A673 (cell line): ENCODE measurements around the gene DGKK. TPM values are rescaled to one million over a fixed set of nuclear protein-coding genes. Genes with fewer than 3 reads are reported as not detected.
A peak's percentile ranks its signal among the peaks of the same experiment; 100 is the strongest.

Experiments
- BruUV-seq: library from RNA; stranded (reverse); fragments of 400-500 nt; replicated peaks from 2 replicates; lab custom pipeline; 2021; lab: Mats Ljungman, UMichigan
- CTCF ChIA-PET: fragments of 300-600 bp; sonication (Branson Sonifier 250); formaldehyde crosslinking; loops from one replicate; lab custom pipeline; 2022; ENCODE audit warnings: antibody characterized with exemption; lab: Charles Lee
- POLR2A ChIA-PET: fragments of 300-600 bp; sonication (Branson Sonifier 250); formaldehyde crosslinking; loops from one replicate; lab custom pipeline; 2022; ENCODE audit warnings: antibody characterized with exemption; ENCODE audit not compliant: low non-redundant PET; lab: Charles Lee
- DNase-seq: peaks from one replicate; pipeline ENCODE4 v3.0.0-alpha.2; 2015; ENCODE audit warnings: low spot score
- H3K27ac ChIP-seq: fragments of 200-600 bp; sonication (generic); 2 replicates; pipeline ENCODE4 v1.5.1; 2016; ENCODE audit warnings: mixed run types, low read depth, mild to moderate bottlenecking, mixed read lengths, antibody characterized with exemption, low read length; ENCODE audit not compliant: poor library complexity, severe bottlenecking
- H3K27me3 ChIP-seq: fragments of 200-600 bp; sonication (generic); replicated peaks from 2 replicates; pipeline ENCODE4 v1.6.1; 2017; ENCODE audit warnings: mixed run types, low read depth, mild to moderate bottlenecking, mixed read lengths, antibody characterized with exemption, low read length; ENCODE audit not compliant: insufficient read depth, poor library complexity
- H3K36me3 ChIP-seq: fragments of 200-600 bp; sonication (generic); 2 replicates; pipeline ENCODE4 v1.6.1; 2016; ENCODE audit warnings: mixed run types, mild to moderate bottlenecking, mixed read lengths, antibody characterized with exemption, low read length; ENCODE audit not compliant: insufficient read depth, poor library complexity, severe bottlenecking
- H3K4me1 ChIP-seq: fragments of 200-600 bp; sonication (generic); 2 replicates; pipeline ENCODE4 v1.6.1; 2017; ENCODE audit warnings: mixed run types, mild to moderate bottlenecking, mixed read lengths, antibody characterized with exemption, low read length; ENCODE audit not compliant: insufficient read depth, poor library complexity, severe bottlenecking
- H3K4me3 ChIP-seq: fragments of 200-600 bp; sonication (generic); 2 replicates; pipeline ENCODE4 v1.5.1; 2016; ENCODE audit warnings: low read depth, mixed run types, mild to moderate bottlenecking, mixed read lengths, low read length; ENCODE audit not compliant: poor library complexity, severe bottlenecking
- H3K9me3 ChIP-seq: fragments of 200-600 bp; sonication (generic); 2 replicates; pipeline ENCODE4 v1.6.1; 2016; ENCODE audit warnings: mixed run types, low read depth, mild to moderate bottlenecking, mixed read lengths, antibody characterized with exemption, low read length; ENCODE audit not compliant: poor library complexity, severe bottlenecking
- EZH2 ChIP-seq: fragments of 200-600 bp; sonication (generic); IDR thresholded peaks from 2 replicates; pipeline ENCODE4 v1.6.1; 2017; ENCODE audit warnings: borderline replicate concordance, low read depth, mild to moderate bottlenecking, mixed read lengths, antibody characterized with exemption, low read length; ENCODE audit not compliant: poor library complexity, severe bottlenecking
- intact Hi-C: fragments of 100-400 bp; cut with micrococcal nuclease; formaldehyde crosslinking; loops from one replicate; pipeline ENCODE4 v1.10.0; 2022; ENCODE audit not compliant: unreplicated experiment
- total RNA-seq: library from RNA; stranded (reverse); gene quantifications from 2 replicates; pipeline ENCODE4 v1.2.3, GENCODE V29; 2021
- TF ChIP-seq, protein P1 (sequence below): fragments of 300-800, 200-600 bp; sonication (generic); conservative IDR thresholded peaks from 2 replicates; pipeline ENCODE4 v1.5.1; 2017; ENCODE audit warnings: low read depth, mild to moderate bottlenecking, antibody characterized with exemption, low read length, moderate library complexity, mixed read lengths

Gene DGKK
- total RNA-seq, 1 experiment from 2014 or later: 10.8 TPM

GRCh38 chrX:50432829-50433289 is 37.8 kb downstream of the DGKK start:
- CTCF ChIA-PET: no interaction called here

DNA sequence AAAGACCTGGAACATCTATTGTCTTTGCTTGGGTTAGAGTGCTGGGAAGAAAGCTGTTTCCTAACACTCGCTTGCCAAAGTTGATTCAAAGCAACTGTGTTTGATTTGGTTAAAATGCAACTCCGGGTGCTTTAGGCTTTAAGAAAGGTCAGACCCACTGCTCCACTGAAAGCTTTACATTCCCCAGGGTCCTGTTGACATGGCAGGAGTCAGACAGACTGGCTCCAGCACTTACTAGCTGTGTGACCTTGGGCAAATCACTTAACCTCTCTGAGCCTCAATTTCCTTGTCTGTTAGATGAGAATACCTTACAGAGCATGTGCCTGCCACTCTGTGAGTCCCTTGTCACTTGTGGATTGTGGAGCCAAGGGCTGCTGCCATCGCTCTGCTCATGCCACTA is 39.0 kb downstream of the DGKK start:
- no TSS peak for BruUV-seq
- TF ChIP-seq EZH2: no peak
- TF ChIP-seq, protein P1, sequence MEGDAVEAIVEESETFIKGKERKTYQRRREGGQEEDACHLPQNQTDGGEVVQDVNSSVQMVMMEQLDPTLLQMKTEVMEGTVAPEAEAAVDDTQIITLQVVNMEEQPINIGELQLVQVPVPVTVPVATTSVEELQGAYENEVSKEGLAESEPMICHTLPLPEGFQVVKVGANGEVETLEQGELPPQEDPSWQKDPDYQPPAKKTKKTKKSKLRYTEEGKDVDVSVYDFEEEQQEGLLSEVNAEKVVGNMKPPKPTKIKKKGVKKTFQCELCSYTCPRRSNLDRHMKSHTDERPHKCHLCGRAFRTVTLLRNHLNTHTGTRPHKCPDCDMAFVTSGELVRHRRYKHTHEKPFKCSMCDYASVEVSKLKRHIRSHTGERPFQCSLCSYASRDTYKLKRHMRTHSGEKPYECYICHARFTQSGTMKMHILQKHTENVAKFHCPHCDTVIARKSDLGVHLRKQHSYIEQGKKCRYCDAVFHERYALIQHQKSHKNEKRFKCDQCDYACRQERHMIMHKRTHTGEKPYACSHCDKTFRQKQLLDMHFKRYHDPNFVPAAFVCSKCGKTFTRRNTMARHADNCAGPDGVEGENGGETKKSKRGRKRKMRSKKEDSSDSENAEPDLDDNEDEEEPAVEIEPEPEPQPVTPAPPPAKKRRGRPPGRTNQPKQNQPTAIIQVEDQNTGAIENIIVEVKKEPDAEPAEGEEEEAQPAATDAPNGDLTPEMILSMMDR: no peak
- peaks cover 20% of the 10 kb centered on the region for H3K4me1 ChIP-seq
- no peak for DNase-seq
- ChIA-PET CTCF (no interaction called here), POLR2A (no interaction called here)
- no peaks in the 10 kb centered on the region for H3K36me3 ChIP-seq
- no peaks in the 10 kb centered on the region for H3K9me3 ChIP-seq
- intact Hi-C loops: no loop called here
- H3K27ac ChIP-seq: no peak overlapping the region
- no peak overlapping the region for H3K4me3 ChIP-seq
- H3K27me3 ChIP-seq: no peaks in the 10 kb centered on the region

More at GRCh38 chrX:50432829-50433289, 37.8 kb downstream of the DGKK start:
- no peaks in the 10 kb centered on the region for H3K27me3 ChIP-seq
- no peaks in the 10 kb centered on the region for H3K36me3 ChIP-seq
- no peak overlapping the region for H3K4me3 ChIP-seq
- H3K9me3 ChIP-seq: no peaks in the 10 kb centered on the region
- POLR2A ChIA-PET: no interaction called here
- intact Hi-C loops: no loop called here
- H3K4me1 ChIP-seq: peaks cover 20% of the 10 kb centered on the region
- no peak for DNase-seq
- BruUV-seq: no TSS peak
- no peak overlapping the region for H3K27ac ChIP-seq
- TF ChIP-seq, protein P1: no peak
- TF ChIP-seq EZH2: no peak

DNA sequence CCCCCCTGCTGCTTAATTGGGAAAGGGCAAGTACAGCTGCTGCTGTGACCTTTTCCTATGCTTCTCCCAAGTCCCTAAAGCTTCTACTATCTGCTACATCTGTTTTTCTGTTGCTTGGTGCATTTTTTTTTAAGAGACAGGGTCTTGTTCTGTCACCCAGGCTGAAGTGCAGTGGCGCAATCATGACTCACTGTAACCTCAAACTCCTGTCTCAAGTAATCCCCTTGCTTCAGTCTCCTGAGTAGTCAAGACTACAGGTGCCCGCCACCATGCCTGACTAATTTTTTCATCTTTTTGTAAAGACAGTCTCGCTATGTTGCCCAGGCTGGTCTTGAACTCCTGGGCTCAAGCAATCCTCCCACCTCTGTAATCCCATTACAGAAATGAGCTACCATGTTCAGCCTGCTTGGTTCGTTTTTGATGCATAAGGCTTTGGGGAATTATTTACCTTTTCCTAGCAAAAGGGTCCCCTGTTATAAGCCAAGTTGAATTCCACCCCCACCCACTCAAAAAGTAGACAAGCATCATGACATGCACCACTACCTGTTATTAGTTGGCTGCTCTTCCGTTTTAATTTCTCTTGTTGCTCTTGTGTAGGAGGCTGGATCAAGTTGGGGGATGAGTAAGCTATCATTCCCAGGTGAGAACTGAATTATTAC is 39.6 kb downstream of the DGKK start:
- Histone ChIP-seq H3K4me1 (peaks cover 19% of the 10 kb centered on the region), H3K9me3 (no peaks in the 10 kb centered on the region), H3K27ac (no peak overlapping the region), H3K27me3 (no peaks in the 10 kb centered on the region), H3K4me3 (no peak overlapping the region), H3K36me3 (no peaks in the 10 kb centered on the region)
- CTCF ChIA-PET: no interaction called here
- POLR2A ChIA-PET: no interaction called here
- no TSS peak for BruUV-seq
- DNase-seq: peak; percentile 14
- TF ChIP-seq, protein P1: no peak
- no peak for TF ChIP-seq EZH2
- intact Hi-C loops: no loop called here
